Measurements from ENCODE around the gene NPY.

The NPY gene

GRCh38 chr7:24316340-24316739, 32.4 kb downstream of the NPY start:
- no peak for DNase-seq (ENCODE audit: low spot score)

- DNase-seq (ENCODE audit: low spot score) = no peak
Observed at GRCh38 chr7:24318326-24318725, 34.3 kb downstream of the NPY start.

- DNase-seq (ENCODE audit: low spot score) = no peak
Observed at GRCh38 chr7:24319209-24319608, 35.2 kb downstream of the NPY start.

- DNase-seq (ENCODE audit: low spot score) = no peak
Observed at GRCh38 chr7:24323961-24324480, 40.0 kb downstream of the NPY start.

GRCh38 chr7:24325708-24326107, 41.7 kb downstream of the NPY start:
- DNase-seq (ENCODE audit: low spot score) = no peak

- DNase-seq (ENCODE audit: low spot score) = no peak
Observed at GRCh38 chr7:24328050-24328449, 44.1 kb downstream of the NPY start.

- DNase-seq (ENCODE audit: low spot score) = no peak
Observed at GRCh38 chr7:24328894-24329293, 44.9 kb downstream of the NPY start.

GRCh38 chr7:24334012-24334411, 50.0 kb downstream of the NPY start:
- no peak for DNase-seq (ENCODE audit: low spot score)

- no peak for DNase-seq (ENCODE audit: low spot score)
Observed at GRCh38 chr7:24334627-24335026, 50.6 kb downstream of the NPY start.

- no peak for DNase-seq (ENCODE audit: low spot score)
Observed at GRCh38 chr7:24336461-24336860, 52.5 kb downstream of the NPY start.

- no peak for DNase-seq (ENCODE audit: low spot score)
Observed at GRCh38 chr7:24337180-24337579, 53.2 kb downstream of the NPY start.

GRCh38 chr7:24339575-24339974, 55.6 kb downstream of the NPY start:
- no peak for DNase-seq (ENCODE audit: low spot score)

GRCh38 chr7:24340727-24341126, 56.7 kb downstream of the NPY start:
- DNase-seq (ENCODE audit: low spot score) = no peak
